ENCODE data around the gene XPR1. TPM values are rescaled to one million over a fixed set of nuclear protein-coding genes. Genes with fewer than 3 reads are reported as not detected.
A peak's percentile ranks its signal among the peaks of the same experiment; 100 is the strongest.

Gene XPR1
- 12.0 TPM for total RNA-seq

DNA sequence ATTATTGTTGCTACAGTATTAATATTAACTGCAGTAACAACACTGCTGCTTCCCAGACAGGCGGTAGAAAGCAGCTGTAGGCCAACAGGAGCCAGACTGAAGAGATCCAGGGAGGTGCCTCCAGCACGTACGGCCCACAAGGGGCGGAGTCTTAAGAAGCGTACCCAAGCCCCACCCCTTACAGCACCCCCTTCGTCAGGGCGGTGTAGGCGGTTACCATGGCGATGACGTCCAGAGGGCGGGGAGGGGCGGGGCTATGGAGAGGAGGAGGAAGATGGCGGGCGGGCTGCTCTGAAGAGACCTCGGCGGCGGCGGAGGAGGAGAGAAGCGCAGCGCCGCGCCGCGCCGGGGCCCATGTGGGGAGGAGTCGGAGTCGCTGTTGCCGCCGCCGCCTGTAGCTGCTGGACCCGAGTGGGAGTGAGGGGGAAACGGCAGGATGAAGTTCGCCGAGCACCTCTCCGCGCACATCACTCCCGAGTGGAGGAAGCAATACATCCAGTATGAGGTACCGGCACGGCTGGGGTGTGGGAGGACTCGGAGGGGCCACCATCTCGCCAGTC lies at the start of gene XPR1:
Gene XPR1, plus strand, starts transcription at position 257 of the 560 bp plus-strand sequence. Its CDS starts 180 bp downstream, at position 437.
- Histone ChIP-seq H3K9me3 (no peaks in the 10 kb centered on the region), H3K27me3 (no peaks in the 10 kb centered on the region), H3K27ac (peak within 1 kb of the TSS; percentile 92), H3K4me1 (peaks cover 21% of the 10 kb centered on the region), H3K4me3 (peak within 1 kb of the TSS; percentile 70 to 89), H3K36me3 (no peaks in the 10 kb centered on the region)
- TF ChIP-seq, protein P1, sequence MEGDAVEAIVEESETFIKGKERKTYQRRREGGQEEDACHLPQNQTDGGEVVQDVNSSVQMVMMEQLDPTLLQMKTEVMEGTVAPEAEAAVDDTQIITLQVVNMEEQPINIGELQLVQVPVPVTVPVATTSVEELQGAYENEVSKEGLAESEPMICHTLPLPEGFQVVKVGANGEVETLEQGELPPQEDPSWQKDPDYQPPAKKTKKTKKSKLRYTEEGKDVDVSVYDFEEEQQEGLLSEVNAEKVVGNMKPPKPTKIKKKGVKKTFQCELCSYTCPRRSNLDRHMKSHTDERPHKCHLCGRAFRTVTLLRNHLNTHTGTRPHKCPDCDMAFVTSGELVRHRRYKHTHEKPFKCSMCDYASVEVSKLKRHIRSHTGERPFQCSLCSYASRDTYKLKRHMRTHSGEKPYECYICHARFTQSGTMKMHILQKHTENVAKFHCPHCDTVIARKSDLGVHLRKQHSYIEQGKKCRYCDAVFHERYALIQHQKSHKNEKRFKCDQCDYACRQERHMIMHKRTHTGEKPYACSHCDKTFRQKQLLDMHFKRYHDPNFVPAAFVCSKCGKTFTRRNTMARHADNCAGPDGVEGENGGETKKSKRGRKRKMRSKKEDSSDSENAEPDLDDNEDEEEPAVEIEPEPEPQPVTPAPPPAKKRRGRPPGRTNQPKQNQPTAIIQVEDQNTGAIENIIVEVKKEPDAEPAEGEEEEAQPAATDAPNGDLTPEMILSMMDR (IDR thresholded peaks at IDR 0.05), result peak in 1 of 3 experiments; percentile 3
- TF ChIP-seq POLR2AphosphoS5 (IDR thresholded peaks at IDR 0.05; ENCODE audit: insufficient read depth in 1 of 2, low read depth in 1 of 2) (peak; percentile 88 to 98), POLR2A (IDR thresholded peaks at IDR 0.05) (peak; percentile 65 to 90)
- intact Hi-C loops (cut with DNase I), result no loop called here
- DNase-seq (ENCODE audit: extremely low spot score in 2 of 2), result peak; percentile 99

DNA sequence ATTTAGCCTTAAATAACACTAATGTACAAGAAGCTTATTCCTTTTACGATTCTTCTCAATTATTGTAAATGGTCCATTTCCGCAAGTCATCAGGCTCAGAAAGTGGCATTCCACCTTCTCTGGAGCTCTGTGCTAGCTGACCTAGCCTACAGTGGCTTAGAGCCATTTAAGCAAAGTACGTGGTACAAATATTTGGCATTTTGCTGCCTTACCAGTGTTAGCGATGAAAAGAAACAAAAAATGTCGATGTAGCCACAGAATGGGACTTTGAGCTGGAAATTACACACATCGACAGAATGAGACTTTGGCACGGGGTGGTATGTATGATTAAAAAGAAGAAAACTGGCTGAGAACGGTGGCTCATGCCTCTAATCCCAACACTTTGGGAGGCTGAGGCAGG lies 47.0 kb upstream of the XPR1 start:
- intact Hi-C loops (cut with DNase I), result no loop called here
- Histone ChIP-seq H3K27ac (no peak overlapping the region), H3K9me3 (no peaks in the 10 kb centered on the region), H3K27me3 (no peaks in the 10 kb centered on the region), H3K36me3 (no peaks in the 10 kb centered on the region), H3K4me3 (no peak overlapping the region), H3K4me1 (no peaks in the 10 kb centered on the region)
- no peak for TF ChIP-seq POLR2AphosphoS5 (IDR thresholded peaks at IDR 0.05; ENCODE audit: insufficient read depth in 1 of 2, low read depth in 1 of 2)
- no peak for TF ChIP-seq POLR2A (IDR thresholded peaks at IDR 0.05)
- TF ChIP-seq, protein P1 (IDR thresholded peaks at IDR 0.05), result no peak
- no peak for DNase-seq (ENCODE audit: extremely low spot score in 2 of 2)

DNA sequence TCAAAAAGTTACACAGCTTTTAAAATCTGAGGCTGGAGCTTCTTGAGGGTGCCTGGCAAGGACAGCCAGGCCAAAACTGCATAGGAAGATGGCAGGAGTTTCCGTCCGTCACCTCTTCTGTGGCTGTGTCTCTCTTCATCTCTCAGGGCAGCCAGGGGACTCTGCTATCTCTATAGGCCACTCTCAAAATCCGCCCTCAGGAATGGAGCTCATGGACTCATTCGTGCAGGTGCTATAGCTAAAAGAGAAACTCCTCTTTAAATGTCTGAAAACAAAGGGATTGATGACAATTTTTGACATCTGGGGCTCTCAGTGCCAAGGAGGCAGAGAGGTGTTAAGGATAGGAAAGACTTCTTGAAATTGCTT lies 45.8 kb upstream of the XPR1 start:
- Histone ChIP-seq H3K4me1 (no peaks in the 10 kb centered on the region), H3K27ac (no peak overlapping the region), H3K4me3 (no peak overlapping the region), H3K36me3 (no peaks in the 10 kb centered on the region), H3K27me3 (no peaks in the 10 kb centered on the region), H3K9me3 (no peaks in the 10 kb centered on the region)
- TF ChIP-seq, protein P1 (IDR thresholded peaks at IDR 0.05), result no peak
- TF ChIP-seq POLR2AphosphoS5 (IDR thresholded peaks at IDR 0.05; ENCODE audit: insufficient read depth in 1 of 2, low read depth in 1 of 2) (no peak), POLR2A (IDR thresholded peaks at IDR 0.05) (no peak)
- DNase-seq (ENCODE audit: extremely low spot score in 2 of 2), result no peak
- intact Hi-C loops (cut with DNase I), result no loop called here

DNA sequence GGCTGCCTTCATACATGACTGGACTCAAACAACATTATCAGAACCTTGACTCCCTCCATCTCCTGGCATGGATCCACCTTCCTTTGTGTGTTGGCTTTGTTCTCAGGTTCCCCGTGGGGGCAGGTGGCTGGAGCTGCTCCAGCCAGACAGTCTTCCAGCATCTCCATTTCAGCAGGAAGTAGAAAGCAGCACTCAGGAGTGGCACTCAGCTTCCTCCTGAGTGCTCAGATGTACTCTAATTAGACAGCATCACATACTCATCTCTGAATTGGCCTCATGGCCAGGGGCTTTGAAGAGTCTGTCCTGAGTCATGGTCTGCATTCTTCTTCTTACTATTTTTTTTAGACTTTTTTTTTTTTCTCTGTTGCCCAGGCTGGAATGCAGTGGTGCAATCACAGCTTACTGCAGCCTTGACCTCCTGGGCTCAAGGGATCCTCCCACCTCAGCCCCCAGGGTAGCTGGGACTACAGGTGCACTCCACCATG lies 45.1 kb upstream of the XPR1 start:
- no peaks in the 10 kb centered on the region for H3K36me3 ChIP-seq
- H3K27me3 ChIP-seq, result no peaks in the 10 kb centered on the region
- no peak overlapping the region for H3K27ac ChIP-seq
- no peaks in the 10 kb centered on the region for H3K9me3 ChIP-seq
- intact Hi-C loops (cut with DNase I), result no loop called here
- TF ChIP-seq POLR2AphosphoS5 (IDR thresholded peaks at IDR 0.05; ENCODE audit: insufficient read depth in 1 of 2, low read depth in 1 of 2), result no peak
- TF ChIP-seq, protein P1 (IDR thresholded peaks at IDR 0.05), result no peak
- TF ChIP-seq POLR2A (IDR thresholded peaks at IDR 0.05), result no peak
- no peak for DNase-seq (ENCODE audit: extremely low spot score in 2 of 2)
- no peaks in the 10 kb centered on the region for H3K4me1 ChIP-seq
- H3K4me3 ChIP-seq, result no peak overlapping the region

DNA sequence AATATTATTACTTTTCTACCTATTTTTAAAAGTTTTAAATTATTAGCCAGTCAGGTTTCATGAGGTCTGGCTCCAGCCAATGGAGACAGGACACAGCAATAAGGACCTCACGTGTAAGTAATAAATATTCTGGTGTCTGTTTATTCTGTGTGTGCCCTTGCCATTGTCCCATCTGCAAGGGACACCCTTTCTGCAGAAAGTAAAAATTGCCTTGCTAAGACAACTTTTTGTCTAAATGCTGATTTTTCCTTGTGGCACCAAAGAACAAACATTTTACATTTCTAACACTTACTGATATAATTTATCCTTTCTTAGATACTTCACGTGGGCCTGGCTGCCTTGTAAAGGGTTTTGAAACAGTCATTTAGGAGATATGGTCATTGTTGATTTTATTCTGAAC lies 43.7 kb upstream of the XPR1 start:
- Histone ChIP-seq H3K4me1 (no peaks in the 10 kb centered on the region), H3K27me3 (no peaks in the 10 kb centered on the region), H3K27ac (no peak overlapping the region), H3K9me3 (no peaks in the 10 kb centered on the region), H3K4me3 (no peak overlapping the region), H3K36me3 (no peaks in the 10 kb centered on the region)
- TF ChIP-seq, protein P1 (IDR thresholded peaks at IDR 0.05), result no peak
- TF ChIP-seq POLR2A (IDR thresholded peaks at IDR 0.05) (no peak), POLR2AphosphoS5 (IDR thresholded peaks at IDR 0.05; ENCODE audit: insufficient read depth in 1 of 2, low read depth in 1 of 2) (no peak)
- intact Hi-C loops (cut with DNase I), result no loop called here
- DNase-seq (ENCODE audit: extremely low spot score in 2 of 2), result no peak
